NCI-H748 treated with DMSO at 0.1 percent for 48 hours (cell line): ENCODE measurements around the gene UBE2V1.
"Not testable (repeated sequence)": the region's sequence is repeated elsewhere in the genome, so short reads cannot be mapped to it uniquely, and the experiment has no call there.

Source experiments
- DNase-seq: peaks from one replicate; lab custom pipeline; 2025; lab: John Stamatoyannopoulos, UW

UBE2V1 gene

DNA sequence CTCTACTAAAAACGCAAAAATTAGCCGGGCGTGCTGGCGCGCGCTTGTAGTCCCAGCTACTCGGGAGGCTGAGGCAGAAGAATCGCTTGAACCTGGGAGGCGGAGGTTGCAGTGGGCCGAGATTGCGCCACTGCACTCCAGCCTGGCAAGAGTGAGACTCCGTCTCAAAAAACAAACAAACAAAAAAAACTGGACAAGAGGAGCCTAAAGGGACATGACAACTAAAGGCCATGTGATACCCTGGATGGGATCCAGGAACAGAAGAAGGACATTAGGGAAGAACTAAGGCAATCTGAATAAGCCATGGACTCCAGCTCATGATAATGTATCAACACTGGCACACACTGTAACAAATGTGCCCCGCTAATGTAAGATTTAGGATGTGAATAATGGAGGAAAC lies 24.8 kb upstream of the UBE2V1 start:
- not testable (repeated sequence) for DNase-seq

GRCh38 chr20:50136822-50137599 lies 24.1 kb upstream of the UBE2V1 start:
- no peak for DNase-seq

- not testable (repeated sequence) for DNase-seq
These were observed 22.2 kb upstream of the UBE2V1 start for GRCh38 chr20:50135157-50135556.

DNA sequence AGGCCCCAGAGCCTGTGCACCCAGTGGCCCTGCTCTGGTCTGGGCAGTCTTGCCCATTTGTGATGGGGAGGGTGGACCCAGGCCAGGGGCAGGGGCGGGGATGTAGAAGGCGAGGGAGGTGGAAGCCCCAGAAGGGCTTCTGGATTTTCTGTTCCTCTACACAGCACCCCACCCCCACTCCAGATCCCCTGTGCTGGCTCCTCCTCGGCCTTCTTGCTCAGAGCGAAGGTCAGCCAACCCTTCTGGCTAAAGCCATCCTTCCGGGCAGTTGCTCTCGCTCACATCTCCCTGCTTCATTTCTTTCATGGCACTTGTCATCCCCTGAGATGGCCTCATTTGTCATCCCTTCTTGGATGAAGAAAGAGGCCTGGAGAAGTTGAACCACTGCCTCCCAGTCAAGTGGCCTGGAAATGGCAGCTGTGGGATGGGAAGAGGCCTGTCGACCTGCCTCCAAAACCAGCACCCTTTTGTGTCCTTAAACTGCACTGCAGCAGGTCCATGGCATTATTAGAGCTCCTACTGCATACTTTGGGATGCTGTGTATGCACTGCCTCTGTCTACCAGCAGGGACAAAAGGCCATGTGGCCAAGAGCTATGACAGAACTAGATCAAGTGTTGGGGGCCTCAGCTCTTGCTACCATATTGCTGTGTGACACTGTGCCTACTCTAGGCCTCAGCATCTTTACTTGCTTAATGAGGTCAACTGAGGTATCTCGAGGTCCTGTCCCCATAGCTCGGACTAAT lies 20.7 kb upstream of the UBE2V1 start:
- no peak for DNase-seq

DNA sequence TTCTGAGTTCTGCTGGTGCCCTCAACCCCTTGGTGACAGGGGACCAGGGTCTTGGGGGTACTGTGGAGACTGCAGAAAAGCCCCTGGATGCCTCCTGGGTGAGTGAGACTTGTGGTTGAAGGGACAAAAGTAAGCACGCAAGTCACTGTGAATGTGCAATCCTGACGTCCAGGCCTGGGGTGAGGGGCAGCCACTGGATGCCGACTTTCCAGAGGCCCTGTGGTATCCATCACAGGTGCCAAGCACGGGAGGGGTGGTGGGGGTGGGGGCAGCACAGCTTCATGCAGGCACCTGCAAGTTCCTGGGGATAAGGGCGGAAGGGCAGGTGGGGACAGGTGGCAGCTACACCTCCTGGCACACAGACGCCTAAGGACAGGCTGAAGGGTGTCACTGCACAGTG lies 20.1 kb upstream of the UBE2V1 start:
- no peak for DNase-seq

DNA sequence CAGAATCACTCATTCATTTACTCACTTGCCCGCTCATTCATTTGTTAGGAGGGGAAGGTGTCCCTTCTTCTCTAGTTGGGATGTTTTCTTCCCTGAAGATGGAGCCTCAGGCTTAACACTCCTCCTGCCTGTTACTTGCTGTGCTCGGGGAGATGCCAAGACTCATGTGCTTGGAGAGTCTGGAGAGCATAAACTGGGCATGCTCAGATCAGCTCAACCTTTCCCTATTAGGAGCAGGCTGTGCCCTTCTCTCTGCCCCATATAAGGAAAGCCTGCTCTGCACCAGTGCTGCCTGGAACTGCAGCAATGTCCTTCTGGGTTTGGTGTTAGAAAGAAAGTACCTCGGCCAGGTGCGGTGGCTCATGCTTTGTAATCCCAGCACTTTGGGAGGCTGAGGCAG lies 18.0 kb upstream of the UBE2V1 start:
- no peak for DNase-seq

DNA sequence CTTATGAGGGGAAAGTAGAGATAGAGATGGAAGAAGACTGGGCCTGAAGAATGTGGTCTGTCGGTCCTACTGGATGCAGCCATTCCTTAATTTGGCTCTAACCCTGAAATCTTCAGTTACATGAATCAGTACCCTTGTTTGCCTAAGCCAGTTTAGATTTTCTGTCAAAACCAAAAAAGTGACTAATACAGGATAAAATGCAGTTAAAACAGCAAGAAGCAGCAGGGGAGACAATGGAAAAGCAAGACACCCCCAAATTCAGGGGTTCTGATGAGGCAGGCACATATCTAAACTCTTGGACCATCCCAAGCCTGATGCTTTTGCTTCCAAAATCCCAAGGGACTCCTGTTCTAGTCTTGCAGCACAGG lies 17.4 kb upstream of the UBE2V1 start:
- no peak for DNase-seq

GRCh38 chr20:50129662-50130355 lies 16.9 kb upstream of the UBE2V1 start:
- DNase-seq, result no peak

- no peak for DNase-seq
These were observed 15.6 kb upstream of the UBE2V1 start for GRCh38 chr20:50128520-50128905.

GRCh38 chr20:50127587-50128519 lies 14.9 kb upstream of the UBE2V1 start:
- DNase-seq, result no peak

DNA sequence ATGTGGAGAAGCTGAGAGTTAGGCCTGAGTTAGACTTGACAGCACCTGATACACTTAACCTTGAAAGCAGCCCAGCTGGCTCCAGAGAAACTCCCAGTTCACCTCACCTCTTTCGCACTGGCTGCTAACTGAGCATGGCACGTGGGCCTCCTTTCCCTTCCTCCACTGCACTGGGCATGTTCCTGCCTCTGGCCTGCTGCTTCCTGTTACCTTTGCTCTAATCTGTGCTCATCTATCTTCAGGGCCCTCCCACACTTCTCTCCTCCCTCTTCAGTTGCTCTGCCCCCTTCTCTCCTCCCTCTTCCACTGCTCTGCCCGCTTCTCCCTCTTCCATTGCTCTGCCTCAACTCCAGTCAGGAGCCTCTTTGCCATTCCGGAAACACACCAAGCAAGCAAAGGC lies 13.7 kb upstream of the UBE2V1 start:
- no peak for DNase-seq

DNA sequence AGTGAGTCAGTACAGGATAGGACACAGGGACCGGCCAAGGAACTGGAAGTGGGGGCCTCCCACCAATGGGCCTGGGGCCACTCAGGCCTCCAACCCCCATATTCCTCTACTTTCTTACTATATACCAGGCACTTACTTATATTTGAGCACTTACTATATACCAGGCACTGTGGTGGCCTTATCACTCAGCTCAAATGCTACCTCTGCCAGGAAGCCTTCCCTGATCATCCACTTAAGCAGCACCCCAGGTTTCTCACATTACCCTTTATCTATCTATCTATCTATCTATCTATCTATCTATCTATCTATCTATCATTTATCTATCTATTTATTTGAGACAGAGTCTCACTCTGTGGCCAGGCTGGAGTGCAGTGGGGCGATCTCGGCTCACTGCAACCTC lies 12.3 kb upstream of the UBE2V1 start:
- DNase-seq, result no peak

- DNase-seq, result no peak
These were observed 11.5 kb upstream of the UBE2V1 start for GRCh38 chr20:50124496-50124895.

- no peak for DNase-seq
These were observed 10.5 kb upstream of the UBE2V1 start for GRCh38 chr20:50123418-50123817.

DNA sequence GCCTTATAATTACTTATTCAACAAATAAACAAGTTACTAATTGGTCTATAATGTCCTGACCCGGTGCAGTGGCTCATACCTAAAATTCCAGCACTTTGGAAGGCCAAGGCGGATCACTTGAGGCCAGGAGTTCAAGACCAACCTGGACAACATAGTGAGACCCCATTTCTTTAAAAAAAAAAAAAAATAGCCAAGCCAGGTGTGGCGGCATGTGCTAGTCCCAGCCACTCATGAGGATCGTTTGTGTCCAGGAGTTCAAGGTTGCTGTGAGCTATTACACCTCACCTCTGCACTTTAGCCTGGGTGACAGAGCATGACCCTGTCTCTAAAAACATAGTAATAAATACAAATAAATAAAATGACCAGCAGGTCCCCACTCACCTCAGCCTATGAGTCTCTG lies 9.8 kb upstream of the UBE2V1 start:
- DNase-seq, result no peak

DNA sequence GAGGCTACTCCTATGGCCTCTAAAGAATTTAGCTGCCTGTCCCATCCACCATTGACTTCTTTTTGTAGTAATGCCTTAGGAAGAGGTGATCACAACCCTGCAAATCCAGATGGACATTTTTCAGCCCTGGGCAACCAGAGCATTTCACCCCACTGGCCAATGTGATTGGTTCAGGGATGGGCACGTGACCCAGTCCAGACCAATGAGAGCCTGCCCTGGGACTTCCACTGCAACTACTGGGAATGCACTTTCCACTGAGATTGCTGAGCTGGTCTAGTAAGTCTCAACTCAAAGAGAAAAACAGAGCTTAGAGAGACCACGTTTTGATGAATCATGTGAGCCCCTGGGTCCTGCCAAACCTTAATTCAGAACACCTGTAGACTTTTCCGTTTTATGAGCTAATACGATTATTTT lies 8.9 kb upstream of the UBE2V1 start:
- no peak for DNase-seq

DNA sequence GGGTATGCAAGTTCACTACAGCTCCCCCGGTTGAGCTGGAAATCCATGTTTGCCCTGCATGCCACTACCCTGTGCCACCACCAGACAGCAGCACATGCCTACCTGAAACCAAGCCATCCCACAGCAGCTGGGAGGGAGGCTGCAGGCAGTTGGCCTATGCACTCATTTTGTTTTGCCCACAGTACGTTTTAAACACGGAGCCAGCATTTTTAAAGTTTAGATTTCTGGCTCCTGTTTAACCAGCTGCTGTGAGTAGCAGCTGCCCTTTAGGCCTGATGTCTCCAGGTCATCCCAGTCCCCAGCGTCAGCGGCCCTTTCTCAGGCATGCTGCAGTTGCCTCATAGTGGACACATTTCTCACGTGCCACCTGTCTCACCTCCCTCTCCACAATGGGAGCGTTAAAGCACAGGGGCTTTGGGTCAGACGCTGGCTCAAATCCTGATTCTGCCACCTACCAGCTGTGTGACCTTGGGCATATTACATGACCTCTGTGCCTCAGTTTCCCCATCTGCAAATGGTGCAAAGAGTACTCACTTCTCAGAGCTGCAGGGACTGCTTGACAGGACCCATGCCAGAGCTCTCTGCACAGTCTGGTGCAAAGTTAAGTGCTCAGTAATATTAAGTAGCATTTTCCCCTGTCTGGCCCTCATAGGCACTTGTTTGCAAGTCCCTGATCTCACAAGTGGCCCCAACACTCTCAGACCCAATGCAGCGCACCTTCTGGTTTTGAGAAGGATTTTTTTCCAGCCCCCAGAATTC lies 8.2 kb upstream of the UBE2V1 start:
- no peak for DNase-seq

DNA sequence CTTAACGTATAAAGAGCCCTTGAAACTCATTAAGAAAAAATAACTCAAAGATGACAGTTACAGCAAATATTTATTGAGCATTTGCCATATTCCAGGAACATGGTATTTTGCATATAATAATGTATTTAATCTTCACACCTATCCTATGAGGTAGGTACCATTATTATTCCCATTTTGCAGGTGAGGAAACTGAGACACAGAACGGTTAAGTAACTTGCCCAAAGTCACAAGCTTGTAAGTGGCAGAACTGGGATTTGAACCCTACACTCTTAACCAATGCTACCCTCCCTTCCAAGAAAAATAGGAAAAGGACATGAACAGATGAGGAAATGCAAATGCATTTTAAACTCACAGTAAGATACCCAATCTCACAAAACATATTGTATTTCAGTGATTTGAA lies 5.3 kb upstream of the UBE2V1 start:
- no peak for DNase-seq

- no peak for DNase-seq
These were observed 3.5 kb upstream of the UBE2V1 start for GRCh38 chr20:50116368-50116999.

DNA sequence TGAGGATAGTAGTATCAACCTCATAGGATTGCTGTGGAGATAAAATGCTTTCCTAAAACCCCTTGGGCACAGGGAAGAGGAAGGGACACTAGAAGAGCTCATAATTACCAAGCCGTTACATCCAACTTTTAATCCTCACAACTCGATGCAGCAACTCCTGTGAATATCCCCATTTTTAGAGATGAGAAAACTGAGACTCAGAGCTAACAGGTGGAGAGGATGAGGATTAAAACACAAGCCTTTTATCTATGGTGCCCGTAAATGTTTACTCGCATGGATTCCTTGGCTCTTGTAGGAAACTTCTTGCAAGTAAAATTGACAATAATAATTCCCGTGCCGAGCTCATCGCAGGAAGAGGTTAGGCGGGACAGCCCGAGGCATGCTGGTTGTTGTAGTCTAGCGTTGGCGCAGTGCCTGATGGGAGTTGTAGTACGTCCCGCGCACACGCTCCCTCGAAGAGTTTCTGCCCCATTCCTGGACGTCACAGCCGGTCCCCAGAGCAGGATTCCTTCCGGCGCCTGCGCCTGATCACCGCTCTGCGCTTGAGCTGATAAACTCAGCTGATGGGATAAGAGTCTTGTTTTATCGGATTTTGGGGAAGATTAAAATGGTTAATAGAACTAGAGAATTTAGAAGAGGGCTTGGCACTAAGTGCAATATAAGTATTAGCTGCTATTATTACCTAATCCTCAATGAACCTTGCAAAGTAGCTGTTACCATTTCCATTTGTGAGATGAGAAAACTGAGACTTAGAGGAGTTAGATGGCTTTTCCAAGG lies 2.8 kb upstream of the UBE2V1 start:
- DNase-seq, result peak; percentile 76
